SK-N-SH (cell line): ENCODE data around the gene GPR161. TPM values are rescaled to one million over a fixed set of nuclear protein-coding genes. Genes with fewer than 3 reads are reported as not detected.

Experiments
- polyA plus RNA-seq, 3 experiments: library from polyadenylated mRNA; depleted of rRNA; stranded (reverse); fragments of >200 nt; gene quantifications; 2 replicates each; pipeline ENCODE4 v1.2.3, GENCODE V29; 2012

GPR161 gene
- polyA plus RNA-seq, 1 of the 3 experiments (the other 2 are of a cell fraction), result 20.1 TPM

Other genes starting within 250 kb of the GPR161 start
- 0.10 and 0.15 TPM in 2 replicates for gene ADCY10, start 222.8 kb downstream of the GPR161 start, polyA plus RNA-seq (2012; rRNA removed)
- 31.3 and 46.1 TPM in 2 replicates for gene DCAF6, start 200.2 kb downstream of the GPR161 start, polyA plus RNA-seq (2012; rRNA removed)
- gene MPC2, start 199.9 kb downstream of the GPR161 start, polyA plus RNA-seq (2012; rRNA removed), result 15.9 and 21.0 TPM in 2 replicates
- 16.4 and 20.5 TPM in 2 replicates for gene TIPRL, start 42.0 kb upstream of the GPR161 start, polyA plus RNA-seq (2012; rRNA removed)
- gene SFT2D2, start 89.1 kb upstream of the GPR161 start, polyA plus RNA-seq (2012; rRNA removed), result 9.3 and 13.2 TPM in 2 replicates
- gene TBX19, start 143.9 kb upstream of the GPR161 start, polyA plus RNA-seq (2012; rRNA removed), result 2.7 and 3.5 TPM in 2 replicates